ENCODE data around the gene KIF6.

Gene KIF6

GRCh38 chr6:39320363-39320984, 404.7 kb downstream of the KIF6 start:
- DNase-seq (ENCODE audit: low spot score): no peak
- TF ChIP-seq, protein P1, sequence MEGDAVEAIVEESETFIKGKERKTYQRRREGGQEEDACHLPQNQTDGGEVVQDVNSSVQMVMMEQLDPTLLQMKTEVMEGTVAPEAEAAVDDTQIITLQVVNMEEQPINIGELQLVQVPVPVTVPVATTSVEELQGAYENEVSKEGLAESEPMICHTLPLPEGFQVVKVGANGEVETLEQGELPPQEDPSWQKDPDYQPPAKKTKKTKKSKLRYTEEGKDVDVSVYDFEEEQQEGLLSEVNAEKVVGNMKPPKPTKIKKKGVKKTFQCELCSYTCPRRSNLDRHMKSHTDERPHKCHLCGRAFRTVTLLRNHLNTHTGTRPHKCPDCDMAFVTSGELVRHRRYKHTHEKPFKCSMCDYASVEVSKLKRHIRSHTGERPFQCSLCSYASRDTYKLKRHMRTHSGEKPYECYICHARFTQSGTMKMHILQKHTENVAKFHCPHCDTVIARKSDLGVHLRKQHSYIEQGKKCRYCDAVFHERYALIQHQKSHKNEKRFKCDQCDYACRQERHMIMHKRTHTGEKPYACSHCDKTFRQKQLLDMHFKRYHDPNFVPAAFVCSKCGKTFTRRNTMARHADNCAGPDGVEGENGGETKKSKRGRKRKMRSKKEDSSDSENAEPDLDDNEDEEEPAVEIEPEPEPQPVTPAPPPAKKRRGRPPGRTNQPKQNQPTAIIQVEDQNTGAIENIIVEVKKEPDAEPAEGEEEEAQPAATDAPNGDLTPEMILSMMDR (IDR thresholded peaks at IDR 0.05; ENCODE audit: extremely low read depth, insufficient read depth, missing control alignments): no peak
- in situ Hi-C loops (cut with MboI; ENCODE audit: low pct_unique_long_range_greater_than_20kb, low sequenced_read_pairs, unreplicated experiment): loop anchor here (25.0 kb wide), 2 partner anchors 333 to 458 kb away; no protein-coding TSS in a partner anchor

DNA sequence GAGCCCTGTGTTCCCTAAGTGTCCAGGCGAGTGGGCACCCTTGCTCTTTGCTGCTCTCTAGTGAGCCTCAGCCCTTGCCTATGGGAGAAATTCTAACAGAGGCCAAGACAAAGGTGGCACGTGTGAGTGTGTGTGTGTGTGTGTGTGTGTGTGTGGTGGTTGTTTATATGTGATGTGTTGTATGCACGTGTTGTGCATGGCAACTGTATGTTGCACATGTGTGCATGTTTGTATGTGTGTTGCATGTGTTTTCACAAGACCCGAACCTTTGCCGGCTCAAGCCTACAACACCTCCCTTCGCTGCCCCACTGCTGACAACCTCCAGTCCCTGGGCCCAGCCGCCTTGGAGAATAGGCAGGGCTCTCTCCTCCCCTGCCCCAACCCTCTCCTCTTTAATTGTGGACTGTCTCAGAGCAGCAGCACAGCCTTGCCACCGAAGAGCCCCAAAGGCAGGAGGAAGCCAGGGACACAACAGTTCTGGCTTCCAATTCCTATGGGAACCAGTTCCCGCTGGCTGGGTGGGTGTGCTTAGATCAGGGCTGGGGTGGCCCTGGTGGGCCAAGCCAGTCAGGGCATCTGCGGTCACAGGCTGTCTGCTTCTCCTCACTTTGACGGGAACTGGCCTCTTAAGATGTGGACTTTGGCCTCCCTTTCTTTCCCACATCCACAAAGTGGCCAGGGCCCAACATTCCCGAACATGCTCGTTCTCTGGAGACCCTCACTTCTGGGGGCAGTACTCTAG, 405.4 kb downstream of the KIF6 start:
- no peak for DNase-seq (ENCODE audit: low spot score)
- in situ Hi-C loops (cut with MboI; ENCODE audit: low pct_unique_long_range_greater_than_20kb, low sequenced_read_pairs, unreplicated experiment): loop anchor here (25.0 kb wide), 2 partner anchors 332 to 457 kb away; no protein-coding TSS in a partner anchor
- TF ChIP-seq, protein P1 (IDR thresholded peaks at IDR 0.05; ENCODE audit: extremely low read depth, insufficient read depth, missing control alignments): no peak

DNA sequence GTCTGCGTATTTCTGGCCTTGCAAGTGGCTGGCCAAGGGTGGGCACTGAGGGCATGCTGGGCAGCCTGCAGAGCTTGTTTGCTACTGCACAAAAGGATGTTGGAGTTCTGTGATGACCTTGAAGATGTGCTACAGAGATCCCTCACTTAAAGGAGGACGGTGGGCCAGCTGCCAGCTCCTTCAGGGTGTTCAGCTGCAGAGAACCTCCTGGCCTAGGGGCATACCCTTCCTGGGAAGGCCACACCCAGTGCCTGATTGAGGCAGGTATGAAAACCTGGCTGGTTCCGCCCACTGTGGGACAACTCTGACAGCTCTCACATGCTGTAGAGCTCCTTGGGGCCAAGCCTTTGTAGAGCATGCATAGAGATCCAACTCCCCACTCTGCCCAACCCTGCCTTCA, 408.0 kb downstream of the KIF6 start:
- in situ Hi-C loops (cut with MboI; ENCODE audit: low pct_unique_long_range_greater_than_20kb, low sequenced_read_pairs, unreplicated experiment): loop anchor here (25.0 kb wide), 2 partner anchors 330 to 455 kb away; no protein-coding TSS in a partner anchor
- TF ChIP-seq, protein P1 (IDR thresholded peaks at IDR 0.05; ENCODE audit: extremely low read depth, insufficient read depth, missing control alignments): no peak
- DNase-seq (ENCODE audit: low spot score): no peak

- in situ Hi-C loops (cut with MboI; ENCODE audit: low pct_unique_long_range_greater_than_20kb, low sequenced_read_pairs, unreplicated experiment): loop anchor here (25.0 kb wide), 2 partner anchors 327 to 452 kb away; no protein-coding TSS in a partner anchor
- TF ChIP-seq, protein P1 (IDR thresholded peaks at IDR 0.05; ENCODE audit: extremely low read depth, insufficient read depth, missing control alignments): no peak
- DNase-seq (ENCODE audit: low spot score): no peak
Observed at GRCh38 chr6:39314273-39314795, 410.9 kb downstream of the KIF6 start, which contains the start of gene KCNK17. Gene KCNK17, minus strand, starts transcription at chr6:39314419. Its CDS starts 99 bp downstream, at chr6:39314320.

DNA sequence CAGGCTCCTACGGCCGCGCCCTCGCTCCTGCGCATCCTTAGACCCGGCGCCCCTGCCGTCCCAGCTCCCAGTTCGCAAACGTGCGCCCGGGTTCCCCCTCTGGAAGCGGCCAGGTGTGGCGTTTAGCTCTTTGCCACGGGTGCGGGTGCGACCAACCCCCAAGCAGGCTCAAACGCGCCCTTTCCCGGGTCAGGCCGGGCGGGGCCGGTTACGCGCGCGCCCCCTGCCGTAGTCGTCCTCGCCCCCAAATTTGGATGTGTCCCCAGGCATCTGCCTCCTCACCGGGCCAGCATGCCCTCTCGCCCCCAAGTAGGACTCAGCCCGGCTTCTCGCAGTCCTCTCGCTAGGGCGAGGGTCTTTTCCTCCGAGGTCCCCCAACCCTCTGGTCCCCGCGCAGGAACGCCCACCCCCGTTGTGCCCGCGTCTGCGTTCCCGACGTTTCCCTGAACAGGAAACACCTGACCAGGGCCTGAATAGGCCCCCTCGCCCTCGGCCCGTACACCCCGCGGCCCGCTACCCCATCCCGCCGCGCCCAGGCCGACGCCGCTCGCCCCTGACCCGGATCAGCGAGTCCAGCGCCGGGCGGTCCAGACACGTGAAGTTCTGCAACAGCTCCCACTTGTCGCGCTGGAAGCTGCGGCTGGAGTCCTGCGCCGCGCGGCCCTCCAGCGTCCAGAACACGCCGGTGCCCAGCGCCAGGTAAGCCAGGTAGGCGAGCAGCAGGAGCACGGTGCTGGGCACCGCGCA, 411.5 kb downstream of the KIF6 start:
- in situ Hi-C loops (cut with MboI; ENCODE audit: low pct_unique_long_range_greater_than_20kb, low sequenced_read_pairs, unreplicated experiment): loop anchor here (25.0 kb wide), 2 partner anchors 326 to 451 kb away; no protein-coding TSS in a partner anchor
- DNase-seq (ENCODE audit: low spot score): no peak
- TF ChIP-seq, protein P1 (IDR thresholded peaks at IDR 0.05; ENCODE audit: extremely low read depth, insufficient read depth, missing control alignments): no peak
